SK-N-SH (cell line): ENCODE measurements around the gene PTPRD. TPM values are rescaled to one million over a fixed set of nuclear protein-coding genes. Genes with fewer than 3 reads are reported as not detected.

Source experiments
- CTCF ChIA-PET: fragments of 300-600, 350-600 bp; formaldehyde crosslinking; extraction: SDS; loops from one replicate; lab custom pipeline; 2021; lab: Yijun Ruan, JAX
- POLR2A ChIA-PET: fragments of 350-600 bp; sonication (Branson Sonifier 250); formaldehyde crosslinking; extraction: SDS; loops from one replicate; lab custom pipeline; 2020; ENCODE audit warnings: antibody characterized with exemption, inconsistent platforms; lab: Yijun Ruan, JAX
- DNase-seq: peaks from one replicate; pipeline ENCODE4 v3.0.0; 2012
- H2AFZ ChIP-seq: fragments of 200-600 bp; sonication (generic); 2 replicates; pipeline ENCODE4 v1.8.1; 2016; ENCODE audit warnings: antibody characterized with exemption, mild to moderate bottlenecking, low read depth
- H3F3A ChIP-seq: fragments of 200-600 bp; sonication (generic); replicated peaks from 2 replicates; pipeline ENCODE3; 2016; ENCODE audit warnings: antibody characterized with exemption, mild to moderate bottlenecking; ENCODE audit not compliant: insufficient read depth
- H3K27ac ChIP-seq, 2 experiments: fragments of 200-500 bp in 1 of 2; fragments of 200-600 bp in 1 of 2; sonication (Bioruptor generic) in 1 of 2; sonication (generic), shearing (Covaris generic) in 1 of 2; 2 replicates each; pipeline versions ENCODE4 v1.5.1 to v1.6.1; 2014 to 2016; ENCODE audit warnings: low read depth in 2 of 2, inconsistent platforms in 1 of 2, low read length in 1 of 2, mild to moderate bottlenecking in 1 of 2, mixed read lengths in 1 of 2
- H3K27me3 ChIP-seq: fragments of 200-600 bp; sonication (generic), shearing (Covaris generic); 2 replicates; pipeline ENCODE4 v1.6.1; 2016; ENCODE audit warnings: mixed run types; ENCODE audit not compliant: insufficient read depth
- H3K36me3 ChIP-seq, 2 experiments: fragments of 200-500 bp in 1 of 2; fragments of 200-600 bp in 1 of 2; sonication (Bioruptor generic) in 1 of 2; sonication (generic) in 1 of 2; replicated peaks in 1 of 2; 2 replicates each; pipeline versions ENCODE3 to v1.5.1; 2014 to 2016; ENCODE audit warnings: low read length in 1 of 2, mild to moderate bottlenecking in 1 of 2; ENCODE audit not compliant: insufficient read depth in 2 of 2, control insufficient read depth in 1 of 2
- H3K4me1 ChIP-seq, 2 experiments: fragments of 200-500 bp in 1 of 2; fragments of 200-600 bp in 1 of 2; sonication (Bioruptor generic) in 1 of 2; sonication (generic), shearing (Covaris generic) in 1 of 2; 2 replicates each; pipeline versions ENCODE4 v1.5.1 to v1.6.1; 2014 to 2016; ENCODE audit warnings: low read depth in 1 of 2, low read length in 1 of 2, mixed run types in 1 of 2; ENCODE audit not compliant: insufficient read depth in 2 of 2, control insufficient read depth in 1 of 2
- H3K4me2 ChIP-seq: fragments of 200-600 bp; sonication (generic), shearing (Covaris generic); 2 replicates; pipeline ENCODE4 v1.6.1; 2017; ENCODE audit warnings: mixed run types
- H3K4me3 ChIP-seq, 2 experiments: fragments of 200-500 bp in 1 of 2; fragments of 200-600 bp in 1 of 2; sonication (Bioruptor generic) in 1 of 2; sonication (generic), shearing (Covaris generic) in 1 of 2; 2 replicates each; pipeline versions ENCODE4 v1.5.1 to v1.8.1; 2014 to 2016; ENCODE audit warnings: low read depth in 2 of 2, inconsistent platforms in 1 of 2, low read length in 1 of 2, mild to moderate bottlenecking in 1 of 2, mixed read lengths in 1 of 2, moderate library complexity in 1 of 2
- H3K79me2 ChIP-seq: fragments of 200-600 bp; sonication (generic); 2 replicates; pipeline ENCODE4 v1.8.1; 2017; ENCODE audit warnings: mild to moderate bottlenecking; ENCODE audit not compliant: insufficient read depth
- H3K9ac ChIP-seq: fragments of 200-600 bp; sonication (generic); 2 replicates; pipeline ENCODE4 v1.6.1; 2017; ENCODE audit warnings: mixed run types
- H3K9me2 ChIP-seq: fragments of 200-600 bp; sonication (generic); 2 replicates; pipeline ENCODE4 v1.6.1; 2017; ENCODE audit warnings: mixed run types
- H3K9me3 ChIP-seq: fragments of 200-600 bp; sonication (generic); 2 replicates; pipeline ENCODE4 v1.6.1; 2017; ENCODE audit warnings: mixed run types, mild to moderate bottlenecking, moderate library complexity
- H4K20me1 ChIP-seq: fragments of 200-600 bp; sonication (generic); 2 replicates; pipeline ENCODE4 v1.6.1; 2017; ENCODE audit warnings: mild to moderate bottlenecking, mixed run types; ENCODE audit not compliant: insufficient read depth
- CHD2 ChIP-seq: fragments of 150-350 bp; IDR thresholded peaks from 2 replicates; pipeline ENCODE4 v1.6.1; 2018; ENCODE audit warnings: low read length; ENCODE audit not compliant: partially characterized antibody
- ELF1 ChIP-seq: IDR thresholded peaks from 2 replicates; pipeline ENCODE4 v1.4.0; 2012
- EP300 ChIP-seq, 2 experiments: IDR thresholded peaks; 2 replicates each; pipeline versions ENCODE4 v1.4.0 to v1.6.1; 2012; ENCODE audit warnings: borderline replicate concordance in 1 of 2, low read depth in 1 of 2, low read length in 1 of 2
- EZH2phosphoT487 ChIP-seq: fragments of 200-600 bp; sonication (generic); IDR thresholded peaks from 2 replicates; pipeline ENCODE4 v1.6.1; 2017; ENCODE audit warnings: low read depth, mixed run types, mild to moderate bottlenecking, antibody characterized with exemption, moderate library complexity, borderline replicate concordance
- FOSL2 ChIP-seq: IDR thresholded peaks from 2 replicates; pipeline ENCODE4 v1.4.0; 2012; ENCODE audit warnings: low read depth, mild to moderate bottlenecking, moderate library complexity, borderline replicate concordance
- FOXJ3 ChIP-seq: sonication (generic); formaldehyde crosslinking; IDR thresholded peaks from 2 replicates; pipeline ENCODE4 v1.5.1; 2020; ENCODE audit warnings: mild to moderate bottlenecking, missing genetic modification reagents
- FOXM1 ChIP-seq: IDR thresholded peaks from 2 replicates; pipeline ENCODE4 v1.4.0; 2012; ENCODE audit warnings: low read depth, mild to moderate bottlenecking
- GABPA ChIP-seq: IDR thresholded peaks from 2 replicates; pipeline ENCODE4 v1.4.0; 2012; ENCODE audit warnings: low read depth, mild to moderate bottlenecking
- GATA2 ChIP-seq: sonication (generic); formaldehyde crosslinking; IDR thresholded peaks from 2 replicates; pipeline ENCODE4 v1.5.0; 2020; ENCODE audit warnings: mild to moderate bottlenecking, missing genetic modification reagents
- MEF2A ChIP-seq: IDR thresholded peaks from 2 replicates; pipeline ENCODE4 v1.4.0; 2012; ENCODE audit warnings: low read depth, borderline replicate concordance
- POLR2AphosphoS5 ChIP-seq: IDR thresholded peaks from 2 replicates; pipeline ENCODE4 v1.6.1; 2012; ENCODE audit warnings: low read depth, low read length
- RCOR1 ChIP-seq: fragments of 150-350 bp; IDR thresholded peaks from 2 replicates; pipeline ENCODE4 v1.6.1; 2017; ENCODE audit warnings: antibody characterized with exemption, low read length
- RFX5 ChIP-seq: IDR thresholded peaks from 2 replicates; pipeline ENCODE4 v1.6.1; 2012; ENCODE audit warnings: mild to moderate bottlenecking, improper control_type of control experiment, low read length
- USF2 ChIP-seq: fragments of 150-350 bp; IDR thresholded peaks from 2 replicates; pipeline ENCODE4 v1.6.1; 2017; ENCODE audit warnings: antibody characterized with exemption, low read length, low read depth, borderline replicate concordance
- WGBS: methylation state at CpG from one replicate; pipeline ENCODE4 v1.1.6; 2017; ENCODE audit warnings: low lambda C conversion rate; 5-methylcytosine and 5-hydroxymethylcytosine counted together
- polyA plus RNA-seq, 3 experiments: library from polyadenylated mRNA; depleted of rRNA; stranded (reverse); fragments of >200 nt; gene quantifications; 2 replicates each; pipeline ENCODE4 v1.2.3, GENCODE V29; 2012
- TF ChIP-seq, protein P1 (sequence below): IDR thresholded peaks from 2 replicates; pipeline ENCODE4 v1.4.0; 2012; ENCODE audit warnings: low read depth, borderline replicate concordance
- TF ChIP-seq, protein P2 (sequence below): IDR thresholded peaks from 2 replicates; pipeline ENCODE4 v1.4.0; 2012; ENCODE audit warnings: low read depth, borderline replicate concordance

The PTPRD gene
- polyA plus RNA-seq, 1 of the 3 experiments (the other 2 are of a cell fraction), result 0.15 TPM

DNA sequence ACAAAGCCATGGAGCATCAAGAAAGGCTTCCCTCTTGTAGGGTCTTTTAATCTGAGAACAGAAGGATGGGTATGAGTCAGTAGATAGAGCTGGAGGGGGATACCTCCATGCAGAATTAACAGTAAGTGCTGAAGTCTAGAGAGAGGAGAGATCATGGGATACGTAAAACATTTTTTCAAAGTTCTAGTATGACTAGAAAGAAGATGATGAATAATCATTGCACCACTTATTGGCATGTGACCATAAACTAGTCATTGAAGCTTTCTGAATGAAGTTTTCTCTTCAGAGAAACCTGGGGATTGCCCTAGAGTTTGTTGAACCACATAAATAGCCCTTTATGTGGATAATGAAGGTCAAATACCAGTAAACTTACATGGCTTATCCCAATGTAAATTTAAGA is 48.6 kb upstream of the PTPRD start (continued):
- no peak for TF ChIP-seq CHD2

DNA sequence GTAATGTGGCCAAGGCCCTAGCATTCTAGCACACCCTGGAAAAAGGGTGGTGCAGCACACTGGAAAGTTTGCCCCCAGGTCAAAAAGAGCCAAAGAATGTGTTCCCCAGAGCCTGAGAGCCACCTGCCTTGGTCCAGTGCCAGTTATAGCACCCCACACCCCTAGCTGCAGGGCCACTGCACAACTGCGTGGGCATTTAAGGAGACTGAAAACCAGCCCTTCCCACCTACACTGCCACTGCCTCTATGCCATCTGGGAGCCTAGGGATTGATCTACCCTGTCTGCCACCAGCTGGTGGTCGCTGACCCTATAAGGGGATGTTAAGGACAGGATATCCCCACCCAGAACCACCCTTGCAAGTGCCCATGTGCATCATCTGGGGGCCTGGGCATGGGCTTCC is 38.2 kb upstream of the PTPRD start:
- CTCF ChIA-PET, result no interaction called here
- Histone ChIP-seq H3K9ac (no peak overlapping the region), H3K27ac (no peak overlapping the region), H3K4me3 (no peak overlapping the region), H3K79me2 (no peaks in the 10 kb centered on the region), H3K27me3 (no peaks in the 10 kb centered on the region), H3K36me3 (no peaks in the 10 kb centered on the region), H4K20me1 (no peaks in the 10 kb centered on the region), H3K9me3 (no peaks in the 10 kb centered on the region; the same call in 1 of the 2 replicates), H3K4me1 (no peaks in the 10 kb centered on the region), H3F3A (no peaks in the 10 kb centered on the region), H2AFZ (no peak overlapping the region), H3K4me2 (no peak overlapping the region), H3K9me2 (no peaks in the 10 kb centered on the region)
- TF ChIP-seq, protein P1, sequence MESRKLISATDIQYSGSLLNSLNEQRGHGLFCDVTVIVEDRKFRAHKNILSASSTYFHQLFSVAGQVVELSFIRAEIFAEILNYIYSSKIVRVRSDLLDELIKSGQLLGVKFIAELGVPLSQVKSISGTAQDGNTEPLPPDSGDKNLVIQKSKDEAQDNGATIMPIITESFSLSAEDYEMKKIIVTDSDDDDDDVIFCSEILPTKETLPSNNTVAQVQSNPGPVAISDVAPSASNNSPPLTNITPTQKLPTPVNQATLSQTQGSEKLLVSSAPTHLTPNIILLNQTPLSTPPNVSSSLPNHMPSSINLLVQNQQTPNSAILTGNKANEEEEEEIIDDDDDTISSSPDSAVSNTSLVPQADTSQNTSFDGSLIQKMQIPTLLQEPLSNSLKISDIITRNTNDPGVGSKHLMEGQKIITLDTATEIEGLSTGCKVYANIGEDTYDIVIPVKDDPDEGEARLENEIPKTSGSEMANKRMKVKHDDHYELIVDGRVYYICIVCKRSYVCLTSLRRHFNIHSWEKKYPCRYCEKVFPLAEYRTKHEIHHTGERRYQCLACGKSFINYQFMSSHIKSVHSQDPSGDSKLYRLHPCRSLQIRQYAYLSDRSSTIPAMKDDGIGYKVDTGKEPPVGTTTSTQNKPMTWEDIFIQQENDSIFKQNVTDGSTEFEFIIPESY, result no peak
- TF ChIP-seq RCOR1 (no peak), FOXJ3 (CRISPR knock-in tag) (no peak), EZH2phosphoT487 (no peak), FOXM1 (no peak), USF2 (no peak), GATA2 (CRISPR knock-in tag) (no peak), POLR2AphosphoS5 (no peak), EP300 (IDR thresholded peaks at IDR 0.05; ENCODE audit: borderline replicate concordance in 1 of 2, low read depth in 1 of 2, low read length in 1 of 2) (no peak), GABPA (no peak), MEF2A (no peak), FOSL2 (no peak), RFX5 (no peak), ELF1 (no peak)
- TF ChIP-seq, protein P2, sequence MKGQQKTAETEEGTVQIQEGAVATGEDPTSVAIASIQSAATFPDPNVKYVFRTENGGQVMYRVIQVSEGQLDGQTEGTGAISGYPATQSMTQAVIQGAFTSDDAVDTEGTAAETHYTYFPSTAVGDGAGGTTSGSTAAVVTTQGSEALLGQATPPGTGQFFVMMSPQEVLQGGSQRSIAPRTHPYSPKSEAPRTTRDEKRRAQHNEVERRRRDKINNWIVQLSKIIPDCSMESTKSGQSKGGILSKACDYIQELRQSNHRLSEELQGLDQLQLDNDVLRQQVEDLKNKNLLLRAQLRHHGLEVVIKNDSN, result no peak
- POLR2A ChIA-PET, result no interaction called here
- WGBS, result no CpG with 5 or more reads among the region's 2 CpGs
- no peak for DNase-seq
